OCI-LY3 (cell line): Measurements from ENCODE around the gene LCE1B.

ENCODE experiments used
- H2AFZ ChIP-seq: fragments of 200-600, 300-600 bp; shearing (Covaris generic); 2 replicates; pipeline ENCODE4 v1.6.0; 2014; ENCODE audit warnings: antibody characterized with exemption, low read depth, low read length
- H3K27ac ChIP-seq: fragments of 200-600, 300-600 bp; sonication (generic); 2 replicates; pipeline ENCODE4 v1.5.1; 2014; ENCODE audit warnings: mild to moderate bottlenecking, low read length, moderate library complexity, mixed read lengths
- H3K27me3 ChIP-seq: fragments of 200-600, 300-600 bp; sonication (generic); 2 replicates; pipeline ENCODE4 v1.6.1; 2014; ENCODE audit warnings: low read depth, low read length, mixed read lengths
- H3K36me3 ChIP-seq: fragments of 200-600, 300-600 bp; sonication (generic); replicated peaks from 2 replicates; pipeline ENCODE3; 2014; ENCODE audit warnings: low read depth, low read length, mixed read lengths
- H3K4me1 ChIP-seq: fragments of 300-600, 200-600 bp; sonication (generic); 2 replicates; pipeline ENCODE4 v1.6.1; 2014; ENCODE audit warnings: low read length, mixed read lengths
- H3K4me2 ChIP-seq: fragments of 200-600, 300-600 bp; sonication (generic); 2 replicates; pipeline ENCODE4 v1.6.1; 2014; ENCODE audit warnings: low read length, mixed read lengths
- H3K4me3 ChIP-seq: fragments of 300-600, 200-600 bp; sonication (generic); 2 replicates; pipeline ENCODE4 v1.5.1; 2014; ENCODE audit warnings: antibody characterized with exemption, mild to moderate bottlenecking, low read length, moderate library complexity
- H3K79me2 ChIP-seq: fragments of 300-600, 200-600 bp; shearing (Covaris generic); 2 replicates; pipeline ENCODE4 v1.6.1; 2014; ENCODE audit warnings: mild to moderate bottlenecking, low read length, mixed read lengths
- H3K9ac ChIP-seq: fragments of 300-600, 200-600 bp; shearing (Covaris generic); 2 replicates; pipeline ENCODE4 v1.6.0; 2014; ENCODE audit warnings: mild to moderate bottlenecking, low read length, moderate library complexity
- H3K9me3 ChIP-seq: fragments of 200-600, 300-600 bp; shearing (Covaris generic); 2 replicates; pipeline ENCODE4 v1.6.1; 2014; ENCODE audit warnings: low read length, mixed read lengths; ENCODE audit not compliant: insufficient read depth
- H4K20me1 ChIP-seq: fragments of 200-600, 300-600 bp; sonication (generic); 2 replicates; pipeline ENCODE4 v1.6.1; 2016; ENCODE audit warnings: low read length, mixed read lengths; ENCODE audit not compliant: insufficient read depth
- CTCF ChIP-seq: fragments of 200-600, 300-600 bp; sonication (generic); IDR thresholded peaks from 2 replicates; pipeline ENCODE4 v1.5.1; 2014; ENCODE audit warnings: antibody characterized with exemption, low read length, low read depth
- EZH2phosphoT487 ChIP-seq: fragments of 200-600 bp; shearing (Covaris generic); IDR thresholded peaks from 2 replicates; pipeline ENCODE4 v1.6.1; 2018; ENCODE audit warnings: antibody characterized with exemption, mixed run types, low read depth

LCE1B gene

GRCh38 chr1:152827173-152827572 is 15.4 kb downstream of the LCE1B start, which contains the start of gene LCE1A:
LCE1A (plus strand) TSS chr1:152827473; CDS start chr1:152827473, 0 bp downstream.
- H3K27ac ChIP-seq: no peak within 1 kb of the TSS
- H3K4me3 ChIP-seq: no peak within 1 kb of the TSS
- no peak within 1 kb of the TSS for H2AFZ ChIP-seq

GRCh38 chr1:152836870-152837269 is 25.1 kb downstream of the LCE1B start:
- Histone ChIP-seq H2AFZ (no peak overlapping the region), H3K4me2 (no peak overlapping the region), H3K9ac (no peak overlapping the region), H4K20me1 (no peaks in the 10 kb centered on the region), H3K9me3 (no peaks in the 10 kb centered on the region), H3K27ac (no peak overlapping the region), H3K36me3 (no peaks in the 10 kb centered on the region), H3K27me3 (peaks cover 15% of the 10 kb centered on the region), H3K79me2 (no peaks in the 10 kb centered on the region), H3K4me1 (no peaks in the 10 kb centered on the region), H3K4me3 (no peak overlapping the region)
- TF ChIP-seq EZH2phosphoT487: no peak
- TF ChIP-seq CTCF: no peak

More at GRCh38 chr1:152827173-152827572, 15.4 kb downstream of the LCE1B start, which contains the start of gene LCE1A:
- Histone ChIP-seq H3K9me3 (no peaks in the 10 kb centered on the region), H3K27me3 (peaks cover 55% of the 10 kb centered on the region), H3K79me2 (no peaks in the 10 kb centered on the region), H3K36me3 (no peaks in the 10 kb centered on the region), H3K4me1 (no peaks in the 10 kb centered on the region), H4K20me1 (no peaks in the 10 kb centered on the region), H3K4me2 (no peak within 1 kb of the TSS), H3K9ac (no peak within 1 kb of the TSS)
- TF ChIP-seq CTCF (no peak), EZH2phosphoT487 (no peak)

- Histone ChIP-seq H2AFZ (no peak within 1 kb of the TSS), H3K4me1 (no peaks in the 10 kb centered on the region), H3K9me3 (no peaks in the 10 kb centered on the region), H4K20me1 (no peaks in the 10 kb centered on the region), H3K27ac (no peak within 1 kb of the TSS), H3K27me3 (peaks cover 29% of the 10 kb centered on the region), H3K9ac (no peak within 1 kb of the TSS), H3K4me2 (no peak within 1 kb of the TSS), H3K79me2 (no peaks in the 10 kb centered on the region), H3K36me3 (no peaks in the 10 kb centered on the region), H3K4me3 (no peak within 1 kb of the TSS)
- no peak for TF ChIP-seq EZH2phosphoT487
- TF ChIP-seq CTCF: no peak
These were observed 30.8 kb downstream of the LCE1B start, which contains the start of gene LCE6A for GRCh38 chr1:152842556-152842955. LCE6A (plus strand) TSS chr1:152842856; CDS start chr1:152843521, 665 bp downstream.

- H4K20me1 ChIP-seq: no peaks in the 10 kb centered on the region
- no peak overlapping the region for H3K4me2 ChIP-seq
- no peak overlapping the region for H2AFZ ChIP-seq
- no peaks in the 10 kb centered on the region for H3K79me2 ChIP-seq
- peaks cover 27% of the 10 kb centered on the region for H3K27me3 ChIP-seq
- no peaks in the 10 kb centered on the region for H3K4me1 ChIP-seq
- no peak overlapping the region for H3K4me3 ChIP-seq
- H3K27ac ChIP-seq: no peak overlapping the region
- TF ChIP-seq CTCF: no peak
- no peak for TF ChIP-seq EZH2phosphoT487
- no peaks in the 10 kb centered on the region for H3K9me3 ChIP-seq
- no peak overlapping the region for H3K9ac ChIP-seq
- H3K36me3 ChIP-seq: no peaks in the 10 kb centered on the region
These were observed 43.9 kb downstream of the LCE1B start for GRCh38 chr1:152855661-152856060.
